Measurements from ENCODE around the gene PPP1R12B.
A peak's percentile ranks its signal among the peaks of the same experiment; 100 is the strongest.
"Not testable (repeated sequence)": the region's sequence is repeated elsewhere in the genome, so short reads cannot be mapped to it uniquely, and the experiment has no call there.

Gene PPP1R12B

DNA sequence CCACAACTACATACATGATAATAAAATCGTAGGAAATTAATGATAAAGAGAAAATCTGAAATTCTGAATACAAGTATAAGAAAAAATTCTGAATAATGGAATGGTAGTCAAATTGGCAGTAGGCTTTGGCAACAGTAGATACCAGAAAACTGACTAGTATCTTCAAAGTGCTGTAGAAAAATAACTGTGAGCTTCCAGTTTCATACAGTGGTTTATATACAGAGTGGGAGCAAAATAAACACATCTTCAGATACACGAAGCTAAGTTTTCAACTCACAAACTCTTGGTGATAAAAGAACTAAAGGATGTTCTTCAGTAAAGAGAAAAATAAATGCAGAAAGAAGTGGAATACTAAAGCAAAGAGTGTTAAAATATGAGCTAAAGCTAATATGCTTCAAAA, 173.4 kb downstream of the PPP1R12B start:
- no peak overlapping the region for H3K4me3 ChIP-seq (ENCODE audit: low read depth, low read length)
- TF ChIP-seq, protein P1, sequence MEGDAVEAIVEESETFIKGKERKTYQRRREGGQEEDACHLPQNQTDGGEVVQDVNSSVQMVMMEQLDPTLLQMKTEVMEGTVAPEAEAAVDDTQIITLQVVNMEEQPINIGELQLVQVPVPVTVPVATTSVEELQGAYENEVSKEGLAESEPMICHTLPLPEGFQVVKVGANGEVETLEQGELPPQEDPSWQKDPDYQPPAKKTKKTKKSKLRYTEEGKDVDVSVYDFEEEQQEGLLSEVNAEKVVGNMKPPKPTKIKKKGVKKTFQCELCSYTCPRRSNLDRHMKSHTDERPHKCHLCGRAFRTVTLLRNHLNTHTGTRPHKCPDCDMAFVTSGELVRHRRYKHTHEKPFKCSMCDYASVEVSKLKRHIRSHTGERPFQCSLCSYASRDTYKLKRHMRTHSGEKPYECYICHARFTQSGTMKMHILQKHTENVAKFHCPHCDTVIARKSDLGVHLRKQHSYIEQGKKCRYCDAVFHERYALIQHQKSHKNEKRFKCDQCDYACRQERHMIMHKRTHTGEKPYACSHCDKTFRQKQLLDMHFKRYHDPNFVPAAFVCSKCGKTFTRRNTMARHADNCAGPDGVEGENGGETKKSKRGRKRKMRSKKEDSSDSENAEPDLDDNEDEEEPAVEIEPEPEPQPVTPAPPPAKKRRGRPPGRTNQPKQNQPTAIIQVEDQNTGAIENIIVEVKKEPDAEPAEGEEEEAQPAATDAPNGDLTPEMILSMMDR (IDR thresholded peaks at IDR 0.05; ENCODE audit: low read depth, low read length), result no peak

DNA sequence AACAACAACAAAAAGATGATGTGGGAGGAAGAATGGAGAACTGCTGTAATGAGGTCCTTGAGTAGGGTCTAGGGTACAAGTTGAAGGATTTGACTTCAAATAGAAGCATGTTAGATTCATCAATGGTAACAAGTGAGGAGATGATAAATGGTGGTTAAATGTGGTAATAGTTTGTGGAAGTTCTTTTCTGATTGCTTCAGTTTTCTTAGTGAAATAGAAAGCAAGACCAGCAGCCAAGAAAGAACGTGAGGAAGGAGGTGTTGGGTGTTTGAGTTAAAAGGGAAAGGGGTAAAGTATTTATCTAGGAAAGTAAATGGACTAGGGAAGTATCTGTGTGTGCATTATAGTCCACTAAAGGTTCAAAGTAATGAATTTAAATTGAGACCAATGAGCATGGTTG, 177.6 kb downstream of the PPP1R12B start:
- H3K4me3 ChIP-seq (ENCODE audit: low read depth, low read length), result not testable (repeated sequence)

DNA sequence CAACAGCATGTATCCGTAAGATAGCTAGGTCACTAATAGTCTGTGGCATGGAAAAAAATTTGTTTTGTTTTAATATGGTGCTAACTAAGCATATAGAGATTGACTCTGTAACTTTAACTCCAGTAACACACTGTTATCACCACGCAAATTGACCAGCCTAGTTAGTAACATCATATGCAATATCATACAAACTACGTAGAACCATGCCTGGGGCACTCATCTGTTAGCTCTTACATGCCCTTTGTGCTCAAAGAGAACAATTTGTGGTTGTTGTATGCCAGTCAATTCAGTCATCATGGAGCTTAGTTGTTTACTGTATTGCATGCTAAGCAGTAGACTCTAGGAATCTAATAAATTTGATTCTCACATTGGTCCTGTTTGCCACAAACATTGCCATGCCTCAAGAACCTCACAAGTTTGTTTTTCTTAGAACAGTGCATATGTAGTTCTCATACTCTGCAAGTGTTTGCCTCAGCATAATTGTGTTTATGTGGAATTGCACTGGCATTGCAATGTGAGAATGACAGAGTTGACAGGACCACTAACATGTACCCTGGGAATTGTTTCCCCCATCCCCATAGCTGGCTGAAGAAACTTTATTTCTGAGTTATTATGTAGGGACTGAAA, 179.7 kb downstream of the PPP1R12B start:
- not testable (repeated sequence) for H3K4me3 ChIP-seq (ENCODE audit: low read depth, low read length)

DNA sequence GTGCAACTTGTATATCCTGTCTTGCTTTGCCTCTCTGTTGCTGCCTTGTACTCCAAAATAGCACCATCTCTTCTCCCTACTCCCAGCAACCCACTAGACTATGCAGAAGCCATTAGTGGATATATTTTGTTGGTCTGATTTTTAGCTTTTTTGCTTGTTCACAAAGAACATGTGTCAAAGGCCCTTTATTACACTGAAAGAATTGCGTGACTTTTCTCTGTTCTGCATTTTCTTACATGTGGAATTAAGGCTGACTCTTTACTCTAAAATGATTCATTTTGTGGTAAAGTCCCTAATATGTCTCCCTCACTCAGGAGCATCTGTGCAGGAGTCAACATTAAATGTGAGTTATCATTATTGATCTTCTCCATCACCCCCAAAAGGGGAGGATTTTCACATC, 182.2 kb downstream of the PPP1R12B start:
- H3K4me3 ChIP-seq (ENCODE audit: low read depth, low read length), result not testable (repeated sequence)

DNA sequence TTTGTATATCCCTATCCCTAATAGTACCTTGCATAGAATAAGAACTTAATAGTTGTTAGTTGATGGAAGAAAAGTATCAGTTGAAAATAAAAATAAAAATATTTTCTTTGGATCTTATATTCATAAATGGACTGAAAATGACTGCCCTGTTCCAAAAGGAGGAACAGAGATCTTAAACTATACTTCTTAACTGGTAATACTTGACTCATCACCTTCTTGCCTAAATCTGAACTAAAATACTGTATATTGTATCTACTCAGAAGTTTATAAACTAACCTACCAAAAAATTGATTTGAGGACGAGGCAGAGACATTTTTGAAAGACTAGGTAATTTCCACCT, 182.9 kb downstream of the PPP1R12B start:
- no peak overlapping the region for H3K4me3 ChIP-seq (ENCODE audit: low read depth, low read length)
- TF ChIP-seq, protein P1 (IDR thresholded peaks at IDR 0.05; ENCODE audit: low read depth, low read length), result no peak

DNA sequence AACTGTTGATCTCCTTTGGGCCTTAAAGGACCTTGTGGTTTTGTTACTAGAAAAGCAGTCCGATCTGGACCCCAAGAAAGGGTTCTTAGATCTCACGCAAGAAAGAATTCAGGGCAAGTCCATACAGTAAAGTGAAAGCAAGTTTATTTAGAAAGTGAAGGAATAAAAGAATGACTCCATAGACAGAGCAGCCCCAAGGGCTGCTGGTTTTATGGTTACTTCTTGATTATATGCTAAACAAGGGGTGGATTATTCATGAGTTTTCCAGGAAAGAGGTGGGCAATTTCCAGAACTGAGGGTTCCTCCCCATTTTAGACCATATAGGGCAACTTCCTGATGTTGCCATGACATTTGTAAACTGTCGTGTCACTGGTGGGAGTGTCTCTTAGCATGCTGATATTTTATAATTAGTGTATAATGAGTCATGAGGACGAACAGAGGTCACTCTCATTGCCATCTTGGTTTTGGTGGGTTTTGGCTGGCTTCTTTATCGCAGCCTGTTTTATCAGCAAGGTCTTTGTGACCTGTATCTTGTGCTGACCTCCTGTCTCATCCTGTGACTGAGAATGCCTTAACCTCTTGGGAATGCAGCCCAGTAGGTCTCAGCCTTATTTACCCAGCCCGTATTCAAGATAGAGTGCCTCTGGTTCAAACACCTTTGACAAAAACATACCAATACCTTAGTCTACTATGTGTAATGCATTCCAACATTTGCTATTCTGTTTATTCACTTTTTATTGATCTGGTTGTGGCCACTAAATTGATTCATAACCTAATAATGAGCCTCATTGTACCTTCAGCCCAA, 183.5 kb downstream of the PPP1R12B start:
- not testable (repeated sequence) for H3K4me3 ChIP-seq (ENCODE audit: low read depth, low read length)

DNA sequence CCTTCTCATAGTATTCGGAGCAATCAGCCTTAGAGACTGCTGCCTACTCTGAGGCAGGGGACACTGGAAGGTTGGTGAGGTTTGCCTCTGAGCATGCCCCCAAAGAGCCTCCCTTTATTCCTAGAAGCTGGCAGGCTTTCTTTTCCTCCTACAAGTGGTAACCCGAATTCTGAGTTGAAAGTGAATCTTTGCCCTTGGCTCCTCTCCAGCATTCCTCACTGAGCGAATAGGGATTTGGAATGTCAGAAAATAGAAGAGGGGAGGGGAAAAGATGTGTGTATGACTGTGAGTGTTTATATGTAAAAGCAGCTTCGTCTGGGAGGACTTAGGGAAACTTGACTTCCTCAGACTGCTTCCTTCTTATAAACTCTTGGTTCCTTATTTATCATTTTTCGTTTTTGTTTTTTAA, 190.7 kb downstream of the PPP1R12B start:
- H3K4me3 ChIP-seq (ENCODE audit: low read depth, low read length), result peak overlapping the region; percentile 64

DNA sequence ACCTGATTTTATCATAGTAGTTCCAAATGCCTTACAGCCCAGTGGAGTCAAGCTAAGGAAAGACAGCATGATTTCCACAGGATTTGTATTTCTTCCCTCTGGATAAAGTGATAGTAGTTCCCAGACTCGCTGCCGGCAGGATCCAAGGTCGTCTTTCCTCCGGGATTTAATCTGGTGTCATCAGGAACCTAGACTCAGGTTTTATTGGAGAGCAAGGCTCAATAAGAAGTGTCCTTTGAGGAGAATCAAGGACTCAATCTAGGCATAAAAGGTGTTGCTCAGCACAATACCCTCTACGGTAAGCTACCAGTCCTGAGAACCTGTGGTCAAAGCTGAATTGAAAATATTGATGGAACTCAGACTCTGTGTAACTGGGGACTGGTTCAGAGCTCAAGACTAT, 191.1 kb downstream of the PPP1R12B start:
- H3K4me3 ChIP-seq (ENCODE audit: low read depth, low read length), result peak overlapping the region; percentile 64

DNA sequence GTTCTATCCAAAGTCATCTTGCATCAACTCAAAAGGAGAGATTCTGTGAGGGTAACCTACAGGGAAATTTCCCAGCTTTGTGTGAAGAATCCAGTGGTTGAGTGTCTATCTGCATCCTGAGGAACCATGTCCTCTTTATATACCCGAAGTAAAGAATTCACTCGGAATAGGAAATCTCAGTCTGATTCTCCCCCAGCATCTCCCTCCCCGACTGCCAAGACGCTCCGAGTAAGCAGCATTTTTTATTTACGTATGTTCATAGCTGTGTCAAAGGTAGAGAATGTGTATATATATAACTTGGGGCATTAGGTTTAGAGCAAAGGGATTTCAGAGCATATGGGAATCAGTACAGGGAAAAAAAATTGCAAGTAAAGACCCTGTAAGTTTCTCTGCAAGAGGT, 191.5 kb downstream of the PPP1R12B start:
- peak overlapping the region; percentile 64 for H3K4me3 ChIP-seq (ENCODE audit: low read depth, low read length)
- TF ChIP-seq, protein P1 (IDR thresholded peaks at IDR 0.05; ENCODE audit: low read depth, low read length), result no peak

DNA sequence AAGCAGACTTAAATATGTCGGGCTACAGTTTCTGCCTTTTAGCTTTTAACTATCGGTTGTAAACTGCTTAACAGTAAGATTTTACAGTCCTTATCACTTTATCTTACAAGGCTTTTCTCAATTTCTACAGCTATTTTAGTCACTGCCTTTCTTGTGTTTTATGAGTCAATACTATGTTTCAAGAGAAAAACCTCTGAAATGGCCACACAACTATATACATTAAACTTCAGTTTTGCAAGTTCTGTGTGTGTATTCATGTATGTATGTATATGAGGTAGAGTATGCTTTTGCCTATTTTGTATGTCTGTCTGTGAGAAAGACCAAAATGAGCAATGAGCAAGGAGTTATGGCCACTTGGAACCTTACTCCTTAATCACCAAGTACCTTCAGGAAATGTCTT, 191.9 kb downstream of the PPP1R12B start:
- TF ChIP-seq, protein P1 (IDR thresholded peaks at IDR 0.05; ENCODE audit: low read depth, low read length), result no peak
- H3K4me3 ChIP-seq (ENCODE audit: low read depth, low read length), result peak overlapping the region; percentile 64

DNA sequence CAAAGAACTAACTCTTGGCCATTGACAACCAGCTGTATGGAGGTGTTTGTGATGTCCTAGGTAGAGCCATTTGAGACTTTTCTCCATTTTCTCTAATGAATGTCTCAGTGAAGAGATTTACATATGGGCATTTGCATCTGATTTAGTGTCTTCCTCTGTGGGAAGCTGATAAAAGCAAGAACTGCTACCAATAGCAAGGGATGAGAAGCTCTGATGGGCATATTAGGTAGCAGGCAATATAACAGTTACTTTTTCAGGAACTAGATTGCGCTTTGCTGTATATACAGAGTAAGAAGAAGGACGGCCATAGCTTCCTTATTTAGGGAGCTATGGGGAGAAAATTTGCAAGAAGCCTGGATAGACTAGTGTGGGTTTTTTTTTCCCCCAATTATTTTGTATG, 192.4 kb downstream of the PPP1R12B start:
- H3K4me3 ChIP-seq (ENCODE audit: low read depth, low read length), result peak overlapping the region; percentile 64

DNA sequence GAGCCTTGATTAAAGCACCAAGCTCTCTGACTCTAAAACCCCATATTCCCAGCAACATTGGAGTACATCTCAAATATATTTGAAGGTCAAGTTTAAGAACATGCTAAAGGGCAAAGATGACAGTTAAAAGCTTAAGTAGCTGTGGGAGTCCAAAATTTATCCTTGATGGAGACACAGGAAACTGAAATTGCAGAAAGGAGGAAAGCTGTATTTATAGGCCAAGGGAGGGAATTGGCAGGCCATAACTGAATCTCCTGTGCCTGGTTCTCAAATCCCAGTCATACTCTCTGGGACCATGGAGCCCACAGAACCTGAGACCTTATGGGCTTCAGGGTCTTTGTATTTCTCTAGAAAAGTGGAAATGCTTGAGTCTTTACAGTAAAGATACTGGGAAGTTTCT, 193.9 kb downstream of the PPP1R12B start:
- H3K4me3 ChIP-seq (ENCODE audit: low read depth, low read length), result not testable (repeated sequence)

DNA sequence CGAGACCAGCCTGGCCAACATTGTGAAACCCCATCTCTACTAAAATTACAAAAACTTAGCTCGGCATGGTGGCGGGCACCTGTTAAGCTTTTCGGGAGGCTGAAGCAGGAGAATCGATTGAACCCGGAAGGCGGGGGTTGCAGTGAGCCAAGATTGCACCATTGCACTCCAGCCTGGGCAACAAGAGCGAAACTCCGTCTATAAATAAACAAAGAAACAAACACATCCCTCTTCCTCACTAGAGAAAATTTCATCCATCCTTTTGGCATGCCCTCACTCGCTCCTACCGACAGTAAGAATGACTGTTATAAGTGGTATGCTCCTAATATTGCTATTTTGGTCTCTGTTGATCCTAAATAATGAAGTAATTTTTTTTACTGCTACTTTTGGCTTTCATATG, 195.0 kb downstream of the PPP1R12B start:
- H3K4me3 ChIP-seq (ENCODE audit: low read depth, low read length), result not testable (repeated sequence)

DNA sequence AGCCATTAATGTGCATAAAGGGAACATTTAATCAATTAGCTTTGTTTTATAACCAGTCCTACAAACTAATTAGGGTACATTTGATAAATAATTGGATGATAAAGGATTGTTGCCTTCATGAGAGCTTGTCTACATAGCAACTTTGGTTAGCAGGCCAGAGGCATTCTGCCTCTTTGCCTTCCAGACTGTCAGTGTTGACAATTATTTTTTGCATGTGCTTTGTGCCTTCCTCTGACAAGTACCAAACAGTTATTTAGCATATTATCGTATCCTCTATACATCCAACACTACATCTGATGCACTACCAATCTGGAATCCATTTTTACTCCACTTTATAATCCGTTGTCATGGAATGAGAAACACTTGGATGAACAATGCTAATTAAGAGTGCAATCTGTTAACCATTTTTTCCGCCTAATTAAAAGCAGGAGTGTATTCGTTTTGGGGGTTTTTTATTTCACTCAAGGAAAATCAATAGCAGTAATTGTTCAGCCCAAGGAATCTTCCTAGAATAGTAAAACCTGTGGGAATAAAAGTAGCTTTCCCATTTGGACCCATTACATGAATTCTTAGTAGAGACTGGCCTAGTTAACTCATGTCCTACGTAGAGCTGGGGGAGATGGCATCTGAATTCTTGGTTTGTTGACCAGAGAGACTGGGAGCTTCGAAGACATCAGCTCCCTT, 196.4 kb downstream of the PPP1R12B start:
- not testable (repeated sequence) for H3K4me3 ChIP-seq (ENCODE audit: low read depth, low read length)

DNA sequence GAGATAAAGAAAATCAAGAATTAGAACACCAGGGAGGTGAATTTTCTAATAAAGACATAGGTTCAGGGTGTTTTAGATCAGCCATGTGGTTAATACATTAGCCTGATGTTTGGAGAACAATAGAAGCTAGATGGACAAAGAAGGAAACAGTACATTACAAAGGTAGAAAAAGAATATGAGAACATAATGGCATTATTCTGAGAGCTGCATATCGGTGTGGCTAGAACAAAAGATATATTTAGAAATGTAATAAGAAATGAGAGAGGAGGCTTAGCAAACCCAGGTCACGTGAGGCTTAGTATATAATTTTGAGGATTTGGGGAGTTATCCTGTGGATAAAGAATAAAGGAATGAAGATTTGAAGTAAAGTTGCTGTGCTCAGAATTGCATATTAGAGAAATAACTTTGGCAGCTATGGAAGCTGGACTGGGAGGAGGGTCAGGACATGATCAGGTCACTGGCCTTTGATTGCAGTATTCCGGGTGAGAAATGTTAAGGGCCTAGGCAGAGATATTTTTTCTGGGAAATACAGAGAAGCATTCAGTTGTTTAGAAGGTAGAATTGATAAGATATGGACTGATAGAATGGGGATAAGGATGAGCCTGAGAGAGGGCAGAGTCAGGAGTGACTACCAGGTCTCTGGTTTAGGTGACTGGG, 197.3 kb downstream of the PPP1R12B start:
- not testable (repeated sequence) for H3K4me3 ChIP-seq (ENCODE audit: low read depth, low read length)
